Vagina (tissue), 2 donors: ENCODE measurements around the gene NEUROD4. TPM values are rescaled to one million over a fixed set of nuclear protein-coding genes. Genes with fewer than 3 reads are reported as not detected.

Experiments
- DNase-seq, 2 donors: peaks; one replicate each; pipeline ENCODE4 v3.0.0-alpha.2; 2017; ENCODE audit errors: extremely low spot score in 2 of 2
- H3K27ac ChIP-seq: fragments of 200-600 bp; sonication (generic); one replicate; pipeline ENCODE4 v1.5.1; 2019
- H3K27me3 ChIP-seq: fragments of 200-600 bp; sonication (generic); one replicate; pipeline ENCODE4 v1.5.1; 2019
- H3K36me3 ChIP-seq, 2 donors: fragments of 200-600 bp; sonication (generic); one replicate each; pipeline ENCODE4 v1.5.1; 2017 to 2019
- H3K4me1 ChIP-seq: fragments of 200-600 bp; sonication (generic); one replicate; pipeline ENCODE4 v1.5.1; 2019
- H3K4me3 ChIP-seq, 2 donors: fragments of 200-600 bp; sonication (generic); 1 replicate in 1 of 2; 2 replicates in 1 of 2; pipeline ENCODE4 v1.5.1; 2016 to 2019
- H3K9me3 ChIP-seq: fragments of 200-600 bp; sonication (generic); one replicate; pipeline ENCODE4 v1.5.1; 2019
- CTCF ChIP-seq, 3 experiments: fragments of 450-650 bp in 2 of 3; fragments of 200-600 bp in 1 of 3; sonication (generic) in 1 of 3; IDR thresholded peaks; one replicate each; pipeline ENCODE4 v1.5.1; 2017 to 2019; ENCODE audit warnings: antibody characterized with exemption in 3 of 3, mild to moderate bottlenecking in 2 of 3, moderate library complexity in 2 of 3
- POLR2A ChIP-seq, 2 donors: fragments of 450-650 bp; IDR thresholded peaks; one replicate each; pipeline ENCODE4 v1.6.1; 2017; ENCODE audit warnings: antibody characterized with exemption in 2 of 2, mild to moderate bottlenecking in 2 of 2, moderate library complexity in 2 of 2
- POLR2AphosphoS5 ChIP-seq, 2 donors: sonication (generic); formaldehyde crosslinking; IDR thresholded peaks; one replicate each; pipeline ENCODE4 v1.9.0; 2017; ENCODE audit warnings: antibody characterized with exemption in 2 of 2, mild to moderate bottlenecking in 2 of 2, low read depth in 1 of 2; ENCODE audit not compliant: insufficient read depth in 1 of 2
- intact Hi-C: fragments of 100-400 bp; cut with DNase I; formaldehyde crosslinking; loops from one replicate; pipeline ENCODE4 v1.15.1; 2023
- total RNA-seq: library from RNA; depleted of rRNA; stranded (reverse); fragments of >200 nt; gene quantifications from one replicate; pipeline ENCODE4 v1.2.3, GENCODE V29; 2016

NEUROD4 gene
- total RNA-seq, 1 donor from 2014 or later: not detected

GRCh38 chr12:54977155-54977554 lies 42.6 kb upstream of the NEUROD4 start:
- Histone ChIP-seq H3K9me3 (no peaks in the 10 kb centered on the region), H3K4me1 (no peaks in the 10 kb centered on the region), H3K27me3 (no peaks in the 10 kb centered on the region), H3K36me3 (no peaks in the 10 kb centered on the region), H3K27ac (no peak overlapping the region), H3K4me3 (no peak overlapping the region)
- TF ChIP-seq CTCF (IDR thresholded peaks at IDR 0.05): no peak
- TF ChIP-seq POLR2AphosphoS5 (IDR thresholded peaks at IDR 0.05; ENCODE audit: insufficient read depth in 1 of 2, low read depth in 1 of 2): no peak
- TF ChIP-seq POLR2A (IDR thresholded peaks at IDR 0.05): no peak
- no peak for DNase-seq
- intact Hi-C loops: no loop called here

DNA sequence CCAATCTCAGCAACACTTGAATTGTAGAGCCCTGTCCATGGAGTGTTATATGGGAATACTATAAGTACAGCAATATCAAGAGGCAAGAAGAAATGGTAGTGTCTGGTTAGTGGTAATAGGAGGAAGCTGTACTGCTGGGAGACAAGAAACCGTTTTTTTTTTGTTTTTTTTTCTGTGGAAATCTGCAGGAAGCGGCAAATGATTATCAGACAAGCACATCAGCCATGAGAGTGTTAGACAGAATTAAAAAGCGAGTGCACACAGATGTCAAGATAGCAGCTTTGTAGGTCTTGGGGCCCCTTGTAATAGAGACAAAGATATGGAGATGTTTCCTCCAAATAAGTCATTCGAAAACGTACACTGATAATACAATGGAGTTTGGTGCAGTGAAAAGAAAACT lies 41.9 kb upstream of the NEUROD4 start:
- TF ChIP-seq POLR2AphosphoS5 (IDR thresholded peaks at IDR 0.05; ENCODE audit: insufficient read depth in 1 of 2, low read depth in 1 of 2) (no peak), CTCF (IDR thresholded peaks at IDR 0.05) (no peak), POLR2A (IDR thresholded peaks at IDR 0.05) (no peak)
- DNase-seq: no peak
- H3K27me3 ChIP-seq: no peaks in the 10 kb centered on the region
- no peak overlapping the region for H3K4me3 ChIP-seq
- intact Hi-C loops: no loop called here
- no peaks in the 10 kb centered on the region for H3K9me3 ChIP-seq
- H3K27ac ChIP-seq: no peak overlapping the region
- H3K4me1 ChIP-seq: no peaks in the 10 kb centered on the region
- no peaks in the 10 kb centered on the region for H3K36me3 ChIP-seq

- intact Hi-C loops: no loop called here
- Histone ChIP-seq H3K27me3 (no peaks in the 10 kb centered on the region), H3K9me3 (no peaks in the 10 kb centered on the region), H3K4me3 (no peak overlapping the region), H3K4me1 (no peaks in the 10 kb centered on the region), H3K36me3 (no peaks in the 10 kb centered on the region), H3K27ac (no peak overlapping the region)
- no peak for TF ChIP-seq CTCF (IDR thresholded peaks at IDR 0.05)
- TF ChIP-seq POLR2A (IDR thresholded peaks at IDR 0.05): no peak
- TF ChIP-seq POLR2AphosphoS5 (IDR thresholded peaks at IDR 0.05; ENCODE audit: insufficient read depth in 1 of 2, low read depth in 1 of 2): no peak
- DNase-seq: no peak
Measured at GRCh38 chr12:54980341-54980740, 39.4 kb upstream of the NEUROD4 start.

GRCh38 chr12:54981796-54982195 lies 38.0 kb upstream of the NEUROD4 start:
- no peak for DNase-seq
- no peak overlapping the region for H3K4me3 ChIP-seq
- H3K27me3 ChIP-seq: no peaks in the 10 kb centered on the region
- intact Hi-C loops: no loop called here
- no peaks in the 10 kb centered on the region for H3K9me3 ChIP-seq
- no peak overlapping the region for H3K27ac ChIP-seq
- no peaks in the 10 kb centered on the region for H3K4me1 ChIP-seq
- H3K36me3 ChIP-seq: no peaks in the 10 kb centered on the region
- TF ChIP-seq POLR2AphosphoS5 (IDR thresholded peaks at IDR 0.05; ENCODE audit: insufficient read depth in 1 of 2, low read depth in 1 of 2) (no peak), POLR2A (IDR thresholded peaks at IDR 0.05) (no peak), CTCF (IDR thresholded peaks at IDR 0.05) (no peak)

GRCh38 chr12:54983536-54984101 lies 36.2 kb upstream of the NEUROD4 start:
- TF ChIP-seq POLR2AphosphoS5 (IDR thresholded peaks at IDR 0.05; ENCODE audit: insufficient read depth in 1 of 2, low read depth in 1 of 2) (no peak), CTCF (IDR thresholded peaks at IDR 0.05) (no peak), POLR2A (IDR thresholded peaks at IDR 0.05) (no peak)
- Histone ChIP-seq H3K9me3 (no peaks in the 10 kb centered on the region), H3K4me3 (no peak overlapping the region), H3K36me3 (no peaks in the 10 kb centered on the region), H3K4me1 (peaks cover 4% of the 10 kb centered on the region), H3K27ac (no peak overlapping the region), H3K27me3 (no peaks in the 10 kb centered on the region)
- DNase-seq: no peak
- intact Hi-C loops: no loop called here
